NCI-H345 treated with DMSO at 0.1 percent for 48 hours (cell line): Measurements from ENCODE around the gene CERS1.

Experiments used
- DNase-seq: peaks from one replicate; lab custom pipeline; 2025; ENCODE audit not compliant: unreplicated experiment; lab: John Stamatoyannopoulos, UW

CERS1 gene, protein sequence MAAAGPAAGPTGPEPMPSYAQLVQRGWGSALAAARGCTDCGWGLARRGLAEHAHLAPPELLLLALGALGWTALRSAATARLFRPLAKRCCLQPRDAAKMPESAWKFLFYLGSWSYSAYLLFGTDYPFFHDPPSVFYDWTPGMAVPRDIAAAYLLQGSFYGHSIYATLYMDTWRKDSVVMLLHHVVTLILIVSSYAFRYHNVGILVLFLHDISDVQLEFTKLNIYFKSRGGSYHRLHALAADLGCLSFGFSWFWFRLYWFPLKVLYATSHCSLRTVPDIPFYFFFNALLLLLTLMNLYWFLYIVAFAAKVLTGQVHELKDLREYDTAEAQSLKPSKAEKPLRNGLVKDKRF

DNA sequence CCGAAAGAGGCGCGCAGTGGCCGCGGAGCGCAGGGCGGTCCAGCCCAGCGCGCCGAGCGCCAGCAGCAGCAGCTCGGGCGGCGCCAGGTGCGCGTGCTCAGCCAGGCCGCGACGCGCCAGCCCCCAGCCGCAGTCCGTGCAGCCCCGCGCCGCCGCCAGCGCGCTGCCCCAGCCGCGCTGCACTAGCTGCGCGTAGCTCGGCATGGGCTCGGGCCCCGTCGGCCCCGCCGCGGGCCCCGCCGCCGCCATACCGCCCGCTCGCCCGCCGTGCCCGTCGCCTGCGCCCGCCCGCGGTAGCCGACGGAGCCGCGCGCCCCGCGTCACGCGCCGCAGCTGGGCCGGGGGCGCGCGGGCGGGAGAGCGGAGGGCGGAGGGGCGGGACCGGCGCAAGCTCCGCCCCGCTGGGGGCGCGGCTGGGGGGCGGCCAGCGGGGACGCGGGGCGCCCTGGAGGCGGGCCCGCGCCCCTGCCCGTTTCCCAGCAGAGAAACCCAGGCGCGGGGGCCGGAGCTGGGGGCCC lies at the start of gene CERS1:
CERS1 (minus strand) TSS at position 335 of the 518 bp plus-strand sequence; CDS start at position 249, 86 bp downstream.
- no peak for DNase-seq

- DNase-seq, result no peak
Observed at GRCh38 chr19:18945297-18945696, 49.3 kb upstream of the CERS1 start.

DNA sequence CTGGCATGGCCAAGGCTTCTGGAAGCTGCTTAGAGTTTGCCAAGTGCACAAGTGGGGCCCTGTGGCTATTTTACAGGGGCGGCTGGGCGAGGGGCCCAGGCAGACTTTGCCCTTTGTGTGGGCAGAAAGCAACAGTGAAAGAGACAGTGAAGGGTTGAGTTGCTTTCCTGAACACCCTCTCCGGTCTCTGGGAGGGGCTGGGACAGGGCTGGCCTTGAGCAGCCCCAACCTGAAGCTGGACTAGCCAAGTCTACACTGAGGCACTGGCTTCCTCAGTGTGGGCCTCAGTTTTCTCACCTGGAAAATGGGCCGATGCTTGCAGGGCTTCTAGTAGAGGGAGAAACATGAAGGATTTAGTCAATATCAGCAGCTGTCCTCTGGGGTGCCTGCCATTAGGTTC lies 47.5 kb upstream of the CERS1 start:
- DNase-seq, result no peak

GRCh38 chr19:18942692-18943091 lies 46.7 kb upstream of the CERS1 start:
- DNase-seq, result no peak

DNA sequence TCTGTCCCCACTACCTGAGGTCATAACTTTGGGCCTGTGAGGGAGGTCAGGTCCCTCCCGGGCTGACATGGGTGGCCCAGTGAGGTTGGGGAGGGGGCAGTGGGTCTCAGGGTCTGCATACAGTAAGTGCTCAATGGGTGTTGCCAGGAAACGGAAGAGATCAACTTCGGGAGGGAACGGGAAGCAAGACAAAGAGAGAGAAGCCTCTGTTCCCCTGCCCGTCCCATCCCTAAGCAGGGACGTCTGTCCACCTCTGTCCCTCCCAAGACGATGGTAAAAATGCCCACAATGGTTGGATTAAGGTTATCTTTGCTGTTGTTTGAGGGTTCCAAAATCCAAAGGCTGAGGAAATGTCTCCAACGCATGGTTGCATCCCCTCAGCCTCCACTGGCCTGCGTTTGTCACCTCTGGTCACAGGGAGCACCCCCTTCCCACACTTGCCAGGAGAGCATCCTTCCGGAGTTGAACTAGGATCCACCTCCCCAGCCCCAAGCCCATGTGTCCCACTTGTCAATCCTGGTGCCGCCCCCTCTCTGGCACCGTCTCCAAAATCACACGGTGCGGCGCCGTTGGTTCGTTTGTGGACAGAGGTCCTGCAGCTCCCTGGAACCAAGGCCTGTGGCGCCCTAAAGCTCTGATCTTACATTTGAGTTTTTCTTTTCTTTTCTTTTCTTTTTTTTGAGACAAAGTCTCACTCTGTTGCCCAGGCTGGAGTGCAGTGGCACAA lies 45.8 kb upstream of the CERS1 start:
- no peak for DNase-seq

DNA sequence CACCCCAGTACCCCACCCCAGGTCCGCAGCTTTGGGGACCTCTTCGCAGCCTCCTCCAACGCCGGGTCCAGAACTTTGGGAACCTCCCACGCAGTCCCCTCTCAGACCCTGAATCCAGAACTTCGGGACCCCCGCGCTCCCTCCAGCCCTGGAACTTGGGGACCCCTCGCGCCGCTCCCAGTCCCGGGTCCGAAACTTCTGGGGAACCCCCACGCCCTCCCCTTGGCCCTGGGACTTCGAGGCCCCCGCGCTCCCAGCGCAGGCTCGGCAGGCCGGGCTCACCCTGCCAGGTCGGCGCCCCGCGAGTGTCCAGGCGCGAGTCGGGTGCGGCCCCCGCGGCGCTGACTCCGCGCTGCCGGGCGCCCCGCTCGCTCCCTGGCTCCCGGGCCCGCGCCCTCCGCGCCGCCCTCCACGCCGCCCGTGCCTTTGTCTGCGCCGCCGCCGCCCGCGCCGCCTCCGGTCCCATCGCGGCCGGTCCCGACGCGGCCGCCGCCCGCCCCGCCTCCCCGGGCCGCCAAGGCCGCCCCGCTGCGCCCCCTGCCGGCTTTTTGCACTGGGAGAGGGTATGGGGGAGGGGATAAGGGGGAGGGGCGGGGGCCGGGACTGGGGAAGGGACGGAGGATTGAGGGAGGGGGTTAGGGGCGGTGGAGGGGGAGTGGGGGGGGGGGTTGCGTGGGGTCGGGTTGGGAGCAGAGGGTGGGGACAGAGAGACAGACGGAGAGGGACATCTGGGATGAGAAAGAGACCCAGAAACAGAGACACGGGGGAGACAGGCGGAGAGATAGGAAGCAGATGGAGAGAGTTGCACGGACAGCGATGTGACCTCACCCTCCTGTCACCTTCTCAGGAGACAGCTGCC lies 45.0 kb upstream of the CERS1 start, which contains the start of gene HOMER3:
HOMER3 (minus strand) TSS at position 449 of the 859 bp plus-strand sequence. CDS start 2,235 bp downstream, outside the sequence.
- no peak for DNase-seq

- no peak for DNase-seq
Observed at GRCh38 chr19:18939922-18940768, 44.2 kb upstream of the CERS1 start.

- no peak for DNase-seq
Observed at GRCh38 chr19:18939163-18939562, 43.2 kb upstream of the CERS1 start.

DNA sequence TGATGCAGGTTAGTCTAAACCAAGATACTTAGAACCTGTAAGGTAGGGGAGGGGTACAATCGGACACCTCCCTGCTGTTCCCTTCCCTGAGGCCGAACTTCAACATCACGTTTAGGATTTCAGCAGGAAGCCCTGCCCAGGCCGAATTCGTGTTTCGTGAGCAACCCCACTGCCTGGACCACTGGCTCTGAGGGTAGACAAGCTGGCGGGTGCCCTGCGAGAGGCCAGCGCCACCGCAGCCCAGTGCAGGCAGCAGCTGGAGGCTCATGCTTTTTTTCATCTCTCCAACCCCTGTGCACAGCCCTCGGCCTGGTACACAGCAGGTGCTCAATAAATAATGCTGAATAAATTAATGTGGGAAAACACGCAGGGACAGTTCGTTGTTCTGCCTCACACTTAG lies 37.3 kb upstream of the CERS1 start:
- no peak for DNase-seq

- DNase-seq, result no peak
Observed at GRCh38 chr19:18932216-18932841, 36.4 kb upstream of the CERS1 start.

DNA sequence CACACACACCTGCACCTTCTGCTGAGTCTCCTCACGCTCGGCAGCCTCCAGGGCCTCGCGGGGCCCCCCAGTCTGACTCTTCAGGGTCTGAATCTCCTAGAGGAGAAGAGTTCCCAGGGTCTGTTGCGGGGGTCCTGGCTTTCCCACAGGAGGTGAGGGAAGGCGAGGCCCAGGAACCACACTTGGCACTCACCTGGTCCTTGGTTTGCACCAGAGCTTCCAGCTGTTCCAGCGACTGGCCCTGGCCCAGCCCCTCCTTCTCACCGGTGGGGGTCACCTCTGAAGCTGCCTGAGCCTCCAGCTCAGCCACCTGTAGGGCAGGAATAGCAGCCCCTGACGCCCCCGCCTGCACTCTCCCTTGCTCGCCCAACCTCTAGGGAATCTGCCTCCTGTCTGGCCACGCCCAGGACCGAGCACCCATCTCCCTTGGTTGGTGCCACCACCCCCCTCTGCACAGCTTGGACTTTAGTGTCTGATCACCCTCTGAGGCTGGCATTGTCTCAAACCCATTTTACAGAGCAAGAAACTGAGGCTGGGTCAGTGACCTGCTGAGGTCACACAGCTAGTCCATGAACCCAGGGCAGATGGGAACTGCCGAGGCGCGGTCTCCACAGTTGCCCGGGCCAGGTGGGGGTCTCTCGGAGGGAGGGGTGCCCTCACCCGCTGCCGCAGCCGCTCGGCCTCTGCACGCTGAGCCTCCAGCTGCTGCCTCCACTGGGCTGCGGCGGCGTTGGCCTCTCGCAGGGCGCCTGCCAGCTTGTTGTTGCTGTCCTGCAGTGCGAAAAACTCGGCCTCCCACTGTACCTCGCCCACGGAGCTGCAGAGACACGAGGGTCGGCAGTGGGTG lies 35.6 kb upstream of the CERS1 start:
- no peak for DNase-seq

- no peak for DNase-seq
Observed at GRCh38 chr19:18929311-18929710, 33.4 kb upstream of the CERS1 start.

DNA sequence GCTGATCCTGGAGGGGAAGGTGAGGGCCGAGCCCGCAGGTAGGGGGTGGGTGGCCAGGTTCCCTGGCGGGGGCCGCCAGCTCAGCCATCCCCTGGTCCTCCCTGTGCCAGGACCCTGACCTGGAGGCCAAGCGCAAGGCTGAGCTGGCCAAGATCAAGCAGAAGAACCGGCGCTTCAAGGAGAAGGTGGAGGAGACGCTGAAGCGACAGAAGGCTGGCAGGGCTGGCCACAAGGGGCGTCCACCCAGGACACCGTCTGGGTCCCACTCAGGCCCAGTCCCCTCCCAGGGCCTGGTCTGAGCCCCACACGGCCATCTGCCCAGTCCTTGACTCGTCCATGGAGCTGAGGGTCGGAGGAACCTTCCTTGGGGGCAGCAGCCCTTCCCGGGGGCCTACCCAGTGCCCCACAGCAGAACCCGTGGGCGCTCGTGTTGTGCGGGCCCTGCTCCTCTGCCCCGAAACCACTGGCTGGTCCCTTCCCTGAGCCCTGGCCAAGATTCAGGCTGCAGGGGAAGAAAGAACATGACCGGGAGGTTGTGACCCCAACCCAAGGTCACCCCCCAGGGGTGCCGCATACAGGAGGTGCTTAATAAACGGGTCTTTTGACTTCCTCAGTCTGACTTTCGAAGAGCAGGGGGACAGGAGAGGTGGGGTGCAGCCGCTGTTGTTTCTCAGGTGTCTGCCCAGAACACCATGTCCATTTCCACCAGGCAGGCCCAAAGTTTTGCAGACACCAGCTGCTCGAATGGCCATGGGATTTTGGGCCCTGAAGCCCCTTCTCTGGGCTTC lies 32.3 kb upstream of the CERS1 start:
- no peak for DNase-seq

- no peak for DNase-seq
Observed at GRCh38 chr19:18924684-18925213, 28.8 kb upstream of the CERS1 start.

DNA sequence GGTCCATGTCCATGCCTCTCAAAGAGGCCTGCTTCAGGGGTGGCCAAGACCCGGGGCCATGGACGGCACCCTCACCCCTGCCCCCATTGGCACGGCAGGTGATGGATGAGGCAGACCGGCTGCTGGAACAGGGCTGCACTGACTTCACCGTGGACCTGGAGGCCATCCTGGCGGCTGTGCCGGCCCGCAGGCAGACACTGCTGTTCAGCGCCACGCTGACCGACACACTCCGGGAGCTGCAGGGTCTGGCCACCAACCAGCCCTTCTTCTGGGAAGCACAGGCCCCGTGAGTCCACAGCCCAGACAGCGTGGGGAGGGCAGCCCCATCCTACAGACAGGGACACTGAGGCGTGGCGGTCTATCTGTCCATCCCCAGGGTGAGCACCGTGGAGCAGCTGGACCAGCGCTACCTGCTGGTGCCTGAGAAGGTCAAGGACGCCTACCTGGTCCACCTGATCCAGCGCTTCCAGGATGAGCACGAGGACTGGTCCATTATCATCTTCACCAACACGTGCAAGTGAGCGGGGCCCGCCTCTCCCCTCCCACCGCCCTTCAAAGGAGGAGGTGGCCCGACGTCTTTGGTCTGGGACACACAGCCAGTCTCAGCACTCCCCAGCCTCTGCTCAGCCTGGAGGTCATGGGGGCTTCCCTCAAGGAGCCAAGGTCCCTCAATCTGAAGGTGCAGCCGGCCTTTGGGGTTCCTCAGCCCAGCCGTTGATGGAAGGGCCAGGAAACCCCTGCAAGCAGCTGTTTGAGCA lies 26.4 kb upstream of the CERS1 start:
- no peak for DNase-seq

DNA sequence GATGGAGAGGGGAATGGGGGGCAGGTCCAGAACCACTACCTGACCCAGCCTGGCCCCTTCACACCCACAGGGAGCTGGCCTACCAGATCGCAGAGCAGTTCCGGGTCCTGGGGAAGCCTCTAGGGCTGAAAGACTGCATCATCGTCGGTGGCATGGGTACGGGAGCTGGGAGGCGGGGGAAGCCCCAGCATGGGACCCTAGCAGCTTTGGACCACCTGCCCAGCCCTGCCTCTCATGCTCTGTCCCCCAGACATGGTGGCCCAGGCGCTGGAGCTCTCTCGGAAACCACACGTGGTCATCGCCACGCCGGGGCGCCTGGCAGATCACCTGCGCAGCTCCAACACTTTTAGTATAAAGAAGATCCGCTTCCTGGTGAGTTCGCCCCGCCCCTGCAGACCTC lies 25.6 kb upstream of the CERS1 start:
- DNase-seq, result no peak

- no peak for DNase-seq
Observed at GRCh38 chr19:18920400-18920799, 24.4 kb upstream of the CERS1 start.
